Endothelial cell of umbilical vein (primary cell): ENCODE results near the gene ARL13A. TPM values are rescaled to one million over a fixed set of nuclear protein-coding genes. Genes with fewer than 3 reads are reported as not detected.

Experiments used
- BruUV-seq: library from RNA; stranded (reverse); fragments of 400-500 nt; replicated peaks from 2 replicates; lab custom pipeline; 2021; lab: Mats Ljungman, UMichigan
- CTCF ChIA-PET: fragments of 300-600, 350-600 bp; sonication (Branson Sonifier 250); formaldehyde crosslinking; loops from one replicate; lab custom pipeline; 2021; ENCODE audit warnings: antibody characterized with exemption, inconsistent platforms; lab: Charles Lee
- POLR2A ChIA-PET: fragments of 300-600, 350-600 bp; sonication (Branson Sonifier 250); formaldehyde crosslinking; loops from one replicate; lab custom pipeline; 2021; ENCODE audit warnings: antibody characterized with exemption, inconsistent platforms; lab: Charles Lee
- DNase-seq: peaks from one replicate; pipeline ENCODE4 v3.0.0-alpha.2; 2011; ENCODE audit warnings: low read depth, low spot score
- FAIRE-seq: peaks from 2 replicates; lab custom pipeline; 2011; peaks lifted over from hg19 to GRCh38; lab: Jason Lieb, UNC
- H2AFZ ChIP-seq: 2 replicates; pipeline ENCODE4 v1.6.0; 2012; ENCODE audit warnings: low read depth, low read length, control low read depth, inconsistent platforms
- H3K27ac ChIP-seq: 2 replicates; pipeline ENCODE4 v1.5.1; 2011; ENCODE audit warnings: low read depth, mild to moderate bottlenecking, control low read depth, low read length, moderate library complexity; ENCODE audit not compliant: insufficient read depth
- H3K27me3 ChIP-seq, 2 experiments: 2 replicates each; pipeline versions ENCODE4 v1.6.0 to v1.6.1; 2011; ENCODE audit warnings: low read length in 2 of 2, mixed read lengths in 1 of 2; ENCODE audit not compliant: control insufficient read depth in 2 of 2, insufficient read depth in 2 of 2
- H3K36me3 ChIP-seq, 2 experiments: 2 replicates in 1 of 2; 3 replicates in 1 of 2; pipeline ENCODE4 v1.5.1; 2011; ENCODE audit warnings: low read length in 2 of 2, mild to moderate bottlenecking in 1 of 2, moderate library complexity in 1 of 2; ENCODE audit not compliant: control insufficient read depth in 2 of 2, insufficient read depth in 2 of 2; ENCODE audit errors: extremely low read depth in 1 of 2
- H3K4me1 ChIP-seq: 3 replicates; pipeline ENCODE4 v1.5.1; 2011; ENCODE audit warnings: mild to moderate bottlenecking, low read length; ENCODE audit not compliant: control insufficient read depth, insufficient read depth; ENCODE audit errors: extremely low read depth
- H3K4me2 ChIP-seq: 2 replicates; pipeline ENCODE4 v1.6.1; 2011; ENCODE audit warnings: low read length, control low read depth, mixed read lengths; ENCODE audit not compliant: insufficient read depth
- H3K4me3 ChIP-seq, 3 experiments: fragments of 200-600 bp in 1 of 3; sonication (generic), shearing (Covaris generic) in 1 of 3; replicated peaks in 1 of 3; 2 replicates each; pipeline ENCODE4 v1.5.1; 2011 to 2016; ENCODE audit warnings: control low read depth in 3 of 3, low read length in 3 of 3, mild to moderate bottlenecking in 2 of 3, inconsistent platforms in 1 of 3, low read depth in 1 of 3, moderate library complexity in 1 of 3; ENCODE audit not compliant: insufficient read depth in 1 of 3
- H3K79me2 ChIP-seq: 2 replicates; pipeline ENCODE4 v1.6.0; 2012; ENCODE audit warnings: low read length, inconsistent platforms; ENCODE audit not compliant: control insufficient read depth, insufficient read depth
- H3K9ac ChIP-seq: replicated peaks from 2 replicates; pipeline ENCODE3; 2011; ENCODE audit warnings: low read length, control low read depth; ENCODE audit not compliant: insufficient read depth; ENCODE audit errors: extremely low read depth
- H3K9me1 ChIP-seq: replicated peaks from 3 replicates; pipeline ENCODE4 v1.6.0; 2011; ENCODE audit warnings: mild to moderate bottlenecking, low read length; ENCODE audit not compliant: control insufficient read depth, insufficient read depth; ENCODE audit errors: extremely low read depth
- H3K9me3 ChIP-seq: replicated peaks from 2 replicates; pipeline ENCODE4 v1.5.1; 2012; ENCODE audit warnings: low read length, inconsistent platforms; ENCODE audit not compliant: control insufficient read depth, insufficient read depth
- H4K20me1 ChIP-seq: replicated peaks from 2 replicates; pipeline ENCODE3; 2011; ENCODE audit warnings: mild to moderate bottlenecking, low read length; ENCODE audit not compliant: control insufficient read depth, insufficient read depth; ENCODE audit errors: extremely low read depth
- EZH2 ChIP-seq: IDR thresholded peaks from 2 replicates; pipeline ENCODE4 v1.6.1; 2012; ENCODE audit warnings: borderline replicate concordance, low read depth, mild to moderate bottlenecking, moderate library complexity, low read length, inconsistent platforms; ENCODE audit not compliant: severe bottlenecking
- FOS ChIP-seq: IDR thresholded peaks from 2 replicates; pipeline ENCODE4 v1.6.1; 2011; ENCODE audit warnings: mild to moderate bottlenecking, low read length, moderate library complexity, borderline replicate concordance; ENCODE audit not compliant: insufficient read depth
- GATA2 ChIP-seq: IDR thresholded peaks from 2 replicates; pipeline ENCODE4 v1.7.0; 2011; ENCODE audit warnings: low read depth, mild to moderate bottlenecking, moderate library complexity, mixed read lengths, low read length; ENCODE audit not compliant: insufficient read length, insufficient read depth
- JUN ChIP-seq: IDR thresholded peaks from 2 replicates; pipeline ENCODE4 v1.6.1; 2011; ENCODE audit warnings: borderline replicate concordance, low read depth; ENCODE audit not compliant: insufficient read length, insufficient read depth
- MYC ChIP-seq: IDR thresholded peaks from one replicate; pipeline ENCODE4 v1.6.1; 2011; ENCODE audit warnings: mild to moderate bottlenecking, low read depth, low read length
- POLR2A ChIP-seq: IDR thresholded peaks from 2 replicates; pipeline ENCODE4 v1.6.1; 2012; ENCODE audit warnings: low read depth, mild to moderate bottlenecking, control low read depth, low read length
- POLR2AphosphoS5 ChIP-seq: IDR thresholded peaks from 2 replicates; pipeline ENCODE4 v1.6.1; 2012; ENCODE audit warnings: low read depth, mild to moderate bottlenecking, control low read depth, low read length, moderate library complexity; ENCODE audit not compliant: insufficient read depth
- dilution Hi-C: fragments of 300-500 bp; cut with MboI; formaldehyde crosslinking; loops from one replicate; pipeline ENCODE4 v1.15.0; 2019; ENCODE audit warnings: low sequenced_read_pairs; ENCODE audit not compliant: extremely low pct_ligation_motif_present
- intact Hi-C: fragments of 100-400 bp; cut with micrococcal nuclease; formaldehyde crosslinking; loops from one replicate; pipeline ENCODE4 v1.10.0; 2022
- polyA plus RNA-seq, 4 experiments: library from polyadenylated mRNA; depleted of rRNA in 3 of 4; stranded (reverse) in 3 of 4; unstranded in 1 of 4; fragments of >200 nt; gene quantifications; 2 replicates each; pipeline versions ENCODE4 v1.2.1 to v1.2.3, GENCODE V29; 2011 to 2012; ENCODE audit warnings: missing spikeins in 1 of 4
- total RNA-seq: library from RNA; stranded (reverse); gene quantifications from 2 replicates; pipeline ENCODE4 v1.2.3, GENCODE V29; 2021
- TF ChIP-seq, protein P1 (sequence below), 2 donors: IDR thresholded peaks; 1 replicate in 1 of 2; 2 replicates in 1 of 2; pipeline ENCODE4 v1.5.1; 2011; ENCODE audit warnings: low read length in 2 of 2, mild to moderate bottlenecking in 2 of 2, moderate library complexity in 2 of 2, control low read depth in 1 of 2, inconsistent platforms in 1 of 2, low read depth in 1 of 2; ENCODE audit not compliant: insufficient read depth in 1 of 2; ENCODE audit errors: extremely low read depth in 1 of 2
- TF ChIP-seq, protein P2 (sequence below): IDR thresholded peaks from 2 replicates; pipeline ENCODE4 v1.6.1; 2011; ENCODE audit not compliant: insufficient read depth, insufficient read length

ARL13A gene
- total and polyA plus RNA-seq, 2 donors (not counting 3 experiments of a cell fraction or from before 2014, with no cell fraction given) = not detected

DNA sequence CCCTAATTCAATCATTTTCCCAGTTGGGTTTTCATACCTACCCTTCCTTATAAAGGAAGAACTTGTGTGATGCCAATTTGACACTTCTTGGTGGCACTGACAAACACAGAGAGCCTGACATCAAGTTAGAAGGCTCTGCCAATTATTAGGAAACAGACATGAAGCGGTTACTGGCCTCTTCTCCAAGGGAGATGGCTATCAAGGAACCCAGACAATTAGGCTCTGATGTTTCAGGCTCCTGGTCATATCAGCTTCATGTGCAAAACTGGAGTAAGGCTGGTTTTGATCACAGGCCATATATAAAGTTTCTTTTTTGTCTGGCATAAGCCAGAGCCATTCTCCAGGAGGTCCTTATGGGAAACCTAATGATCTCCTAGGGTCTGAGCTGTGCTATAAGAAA, 428 bp downstream of the ARL13A start:
- Histone ChIP-seq H3K27ac (no peak overlapping the region), H3K9me1 (no peaks in the 10 kb centered on the region), H3K4me2 (no peak overlapping the region), H2AFZ (no peak overlapping the region), H3K9me3 (no peaks in the 10 kb centered on the region), H3K9ac (no peak overlapping the region), H3K79me2 (no peaks in the 10 kb centered on the region), H4K20me1 (no peaks in the 10 kb centered on the region), H3K36me3 (no peaks in the 10 kb centered on the region), H3K4me3 (no peak overlapping the region), H3K4me1 (peaks cover 6% of the 10 kb centered on the region), H3K27me3 (no peaks in the 10 kb centered on the region)
- no TSS peak for BruUV-seq
- TF ChIP-seq MYC (no peak), FOS (no peak), EZH2 (no peak), POLR2AphosphoS5 (no peak), JUN (no peak), GATA2 (no peak), POLR2A (no peak)
- TF ChIP-seq, protein P1, sequence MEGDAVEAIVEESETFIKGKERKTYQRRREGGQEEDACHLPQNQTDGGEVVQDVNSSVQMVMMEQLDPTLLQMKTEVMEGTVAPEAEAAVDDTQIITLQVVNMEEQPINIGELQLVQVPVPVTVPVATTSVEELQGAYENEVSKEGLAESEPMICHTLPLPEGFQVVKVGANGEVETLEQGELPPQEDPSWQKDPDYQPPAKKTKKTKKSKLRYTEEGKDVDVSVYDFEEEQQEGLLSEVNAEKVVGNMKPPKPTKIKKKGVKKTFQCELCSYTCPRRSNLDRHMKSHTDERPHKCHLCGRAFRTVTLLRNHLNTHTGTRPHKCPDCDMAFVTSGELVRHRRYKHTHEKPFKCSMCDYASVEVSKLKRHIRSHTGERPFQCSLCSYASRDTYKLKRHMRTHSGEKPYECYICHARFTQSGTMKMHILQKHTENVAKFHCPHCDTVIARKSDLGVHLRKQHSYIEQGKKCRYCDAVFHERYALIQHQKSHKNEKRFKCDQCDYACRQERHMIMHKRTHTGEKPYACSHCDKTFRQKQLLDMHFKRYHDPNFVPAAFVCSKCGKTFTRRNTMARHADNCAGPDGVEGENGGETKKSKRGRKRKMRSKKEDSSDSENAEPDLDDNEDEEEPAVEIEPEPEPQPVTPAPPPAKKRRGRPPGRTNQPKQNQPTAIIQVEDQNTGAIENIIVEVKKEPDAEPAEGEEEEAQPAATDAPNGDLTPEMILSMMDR (IDR thresholded peaks at IDR 0.05; ENCODE audit: extremely low read depth in 1 of 2, insufficient read depth in 1 of 2, low read depth in 1 of 2, low read length in 2 of 2) = no peak
- TF ChIP-seq, protein P2, sequence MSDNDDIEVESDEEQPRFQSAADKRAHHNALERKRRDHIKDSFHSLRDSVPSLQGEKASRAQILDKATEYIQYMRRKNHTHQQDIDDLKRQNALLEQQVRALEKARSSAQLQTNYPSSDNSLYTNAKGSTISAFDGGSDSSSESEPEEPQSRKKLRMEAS = no peak
- DNase-seq (no peak), FAIRE-seq (no peak)
- ChIA-PET POLR2A (no interaction called here), CTCF (no interaction called here)
- intact Hi-C loops (no loop called here), dilution Hi-C loops (no loop called here)
